Measurements from ENCODE around the gene SYNGAP1. TPM values are rescaled to one million over a fixed set of nuclear protein-coding genes. Genes with fewer than 3 reads are reported as not detected.

The SYNGAP1 gene
- total and polyA plus RNA-seq, 12 donors: 3.1 to 10.2 (median 5.7) TPM

DNA sequence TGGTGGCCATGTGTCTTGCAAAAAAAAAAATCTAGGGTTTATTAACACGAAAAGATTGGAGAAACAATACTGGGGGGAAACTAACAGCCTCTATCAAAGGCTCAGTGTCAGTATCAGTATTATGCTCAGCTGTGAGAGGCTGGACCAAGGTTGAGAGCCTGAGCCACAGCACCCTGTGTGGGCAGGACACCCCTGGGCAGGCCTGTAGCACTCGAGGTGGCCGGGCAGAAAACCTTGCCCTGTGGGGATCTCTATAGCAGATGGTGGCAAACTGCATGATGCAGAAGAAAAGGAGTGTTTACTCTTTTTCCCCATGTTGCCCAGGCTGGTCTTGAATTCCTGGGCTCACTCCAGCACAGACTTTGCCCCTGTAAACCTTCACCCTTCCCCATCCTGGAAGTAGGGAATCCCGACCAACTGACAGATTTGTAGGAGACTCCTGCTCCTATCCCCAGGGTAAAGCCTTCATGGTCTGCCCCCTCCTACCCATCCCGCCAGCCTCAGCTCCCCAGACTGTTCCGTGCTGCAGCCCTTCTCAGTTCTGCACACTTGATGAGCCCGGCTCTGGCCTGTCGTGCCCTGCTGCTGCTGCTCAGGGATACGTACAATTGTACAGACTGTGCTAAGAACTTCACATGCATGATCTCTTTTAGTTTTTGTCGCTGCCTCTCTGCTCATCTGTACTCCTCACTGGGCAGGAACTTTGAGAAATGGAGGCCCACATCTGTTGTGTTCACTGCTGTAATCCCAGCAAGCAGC lies 36.3 kb upstream of the SYNGAP1 start:
- DNase-seq (no peak), ATAC-seq (no peak)
- TF ChIP-seq, protein P1, sequence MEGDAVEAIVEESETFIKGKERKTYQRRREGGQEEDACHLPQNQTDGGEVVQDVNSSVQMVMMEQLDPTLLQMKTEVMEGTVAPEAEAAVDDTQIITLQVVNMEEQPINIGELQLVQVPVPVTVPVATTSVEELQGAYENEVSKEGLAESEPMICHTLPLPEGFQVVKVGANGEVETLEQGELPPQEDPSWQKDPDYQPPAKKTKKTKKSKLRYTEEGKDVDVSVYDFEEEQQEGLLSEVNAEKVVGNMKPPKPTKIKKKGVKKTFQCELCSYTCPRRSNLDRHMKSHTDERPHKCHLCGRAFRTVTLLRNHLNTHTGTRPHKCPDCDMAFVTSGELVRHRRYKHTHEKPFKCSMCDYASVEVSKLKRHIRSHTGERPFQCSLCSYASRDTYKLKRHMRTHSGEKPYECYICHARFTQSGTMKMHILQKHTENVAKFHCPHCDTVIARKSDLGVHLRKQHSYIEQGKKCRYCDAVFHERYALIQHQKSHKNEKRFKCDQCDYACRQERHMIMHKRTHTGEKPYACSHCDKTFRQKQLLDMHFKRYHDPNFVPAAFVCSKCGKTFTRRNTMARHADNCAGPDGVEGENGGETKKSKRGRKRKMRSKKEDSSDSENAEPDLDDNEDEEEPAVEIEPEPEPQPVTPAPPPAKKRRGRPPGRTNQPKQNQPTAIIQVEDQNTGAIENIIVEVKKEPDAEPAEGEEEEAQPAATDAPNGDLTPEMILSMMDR (IDR thresholded peaks at IDR 0.05): no peak
- Histone ChIP-seq H3K4me3 (no peak overlapping the region), H3K36me3 (no peaks in the 10 kb centered on the region), H3K27ac (no peak overlapping the region), H3K9me3 (no peaks in the 10 kb centered on the region), H3K27me3 (no peaks in the 10 kb centered on the region), H3K4me1 (no peaks in the 10 kb centered on the region)
- intact Hi-C loops (cut with DNase I): no loop called here
- WGBS, 2 donors: 74 to 77% methylated on average over 10 of the region's 10 CpGs

DNA sequence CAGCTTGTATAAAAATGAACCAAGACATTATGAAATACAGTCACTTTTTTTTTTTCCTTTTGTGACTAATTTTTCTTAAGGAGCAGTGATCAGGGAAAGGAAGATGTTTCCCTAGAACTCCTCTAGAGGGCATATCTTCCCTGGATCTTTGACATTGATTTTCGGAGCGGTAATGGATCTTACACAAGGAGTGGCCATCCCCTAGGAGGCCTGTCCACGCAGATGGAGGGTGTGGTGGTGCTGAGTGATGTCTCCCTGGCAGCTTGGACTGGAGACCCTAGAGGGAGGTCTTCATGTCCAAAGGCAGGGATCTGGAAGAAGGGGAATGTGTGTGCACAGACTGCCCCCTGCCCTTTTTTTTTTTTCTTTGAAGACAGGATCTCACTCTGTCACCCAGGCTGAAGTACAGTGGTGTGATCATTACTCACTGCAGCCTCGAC lies 35.3 kb upstream of the SYNGAP1 start:
- H3K27me3 ChIP-seq: no peaks in the 10 kb centered on the region
- WGBS, 2 donors: 31 to 32% methylated on average over 4 of the region's 4 CpGs
- H3K36me3 ChIP-seq: no peaks in the 10 kb centered on the region
- no peak overlapping the region for H3K27ac ChIP-seq
- DNase-seq: no peak
- H3K9me3 ChIP-seq: no peaks in the 10 kb centered on the region
- TF ChIP-seq, protein P1 (IDR thresholded peaks at IDR 0.05): peak in 6 of 9 donors; percentile 6 to 42 (median 30)
- no peaks in the 10 kb centered on the region for H3K4me1 ChIP-seq
- ATAC-seq: peak in 1 of 8 donors; percentile 31
- intact Hi-C loops (cut with DNase I): no loop called here
- H3K4me3 ChIP-seq: no peak overlapping the region

DNA sequence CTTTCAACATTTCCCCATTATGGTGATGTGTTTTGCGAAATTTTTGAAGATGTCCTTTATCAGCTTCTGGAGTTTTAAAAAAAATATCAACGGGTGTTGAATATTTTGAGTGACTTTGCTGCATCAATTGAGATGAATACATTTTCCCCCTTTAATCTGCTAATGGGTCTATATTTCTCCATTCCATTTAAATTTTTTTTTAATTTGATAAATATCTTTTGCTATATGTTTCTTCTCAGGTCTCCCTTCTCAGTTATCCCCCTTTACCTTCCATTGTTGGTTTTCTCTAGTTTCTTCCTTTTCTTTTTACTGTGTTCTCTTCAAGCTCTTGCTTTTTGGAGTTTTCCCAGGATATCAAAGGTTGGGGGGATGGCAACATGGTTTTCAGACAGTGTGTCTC lies 29.7 kb upstream of the SYNGAP1 start:
- 90 to 95% methylated on average over 2 of the region's 2 CpGs for WGBS, 2 donors
- Histone ChIP-seq H3K27ac (no peak overlapping the region), H3K27me3 (no peaks in the 10 kb centered on the region), H3K4me3 (no peak overlapping the region), H3K4me1 (peaks cover 6 to 40% (median 9%) of the 10 kb centered on the region in 9 donors), H3K9me3 (no peaks in the 10 kb centered on the region), H3K36me3 (no peaks in the 10 kb centered on the region)
- TF ChIP-seq, protein P1 (IDR thresholded peaks at IDR 0.05): no peak
- intact Hi-C loops (cut with DNase I): loop anchor here in 4 of 10 donors (2.0 to 10.0 kb wide), 5 partner anchors 21 to 185 kb away; partner anchors contain the start of genes PHF1 (in 1 of the 4) and ZBTB9 (in 1 of the 4)
- ATAC-seq (no peak), DNase-seq (no peak)

DNA sequence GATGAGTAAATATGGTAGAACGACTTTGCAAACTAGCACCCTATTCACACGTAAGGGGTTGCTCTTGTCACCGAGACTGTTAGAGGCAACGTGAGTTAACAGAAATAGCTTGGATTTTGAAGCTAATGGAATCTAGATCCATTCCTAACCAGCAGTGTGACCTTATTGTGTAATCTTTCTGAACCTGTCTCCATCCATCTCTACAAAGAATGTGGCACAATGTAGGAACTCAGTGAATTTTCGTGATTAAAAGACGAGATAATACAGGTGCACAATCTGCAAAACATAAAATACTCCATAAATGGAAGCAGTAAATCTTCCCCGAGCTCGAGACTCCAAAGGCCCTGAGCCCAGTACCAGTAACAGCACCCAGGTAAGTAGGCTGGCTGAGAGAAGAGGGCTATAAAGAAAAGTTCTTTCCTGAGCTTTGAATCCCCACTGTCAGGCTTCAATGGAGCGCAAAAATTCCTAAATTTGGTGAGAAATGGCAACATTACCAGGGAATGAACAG lies 29.0 kb upstream of the SYNGAP1 start:
- Histone ChIP-seq H3K4me3 (peak overlapping the region in 8 of 10 donors; percentile 7 to 76 (median 60)), H3K27me3 (no peaks in the 10 kb centered on the region), H3K9me3 (no peaks in the 10 kb centered on the region), H3K4me1 (peaks cover 6 to 41% (median 9%) of the 10 kb centered on the region in 9 donors), H3K27ac (peak overlapping the region; percentile 26 to 93 (median 86)), H3K36me3 (no peaks in the 10 kb centered on the region)
- DNase-seq (no peak), ATAC-seq (no peak)
- intact Hi-C loops (cut with DNase I): loop anchor here in 5 of 10 donors (1.0 to 10.0 kb wide), 8 partner anchors 19 to 184 kb away; partner anchors contain the start of genes PHF1 (in 1 of the 5) and ZBTB9 (in 1 of the 5)
- TF ChIP-seq, protein P1 (IDR thresholded peaks at IDR 0.05): no peak
- WGBS, 2 donors: 78 to 80% methylated on average over 9 of the region's 9 CpGs
